ENCODE data around the gene SH3PXD2A.

The SH3PXD2A gene

GRCh38 chr10:103709341-103709920 lies 145.9 kb downstream of the SH3PXD2A start:
- H3K27ac ChIP-seq: no peak overlapping the region
- no peak for TF ChIP-seq CTCF (IDR thresholded peaks at IDR 0.05)
- H3K4me3 ChIP-seq: no peak overlapping the region
- DNase-seq (ENCODE audit: low spot score): no peak

GRCh38 chr10:103708627-103709288 lies 146.6 kb downstream of the SH3PXD2A start:
- no peak for TF ChIP-seq CTCF (IDR thresholded peaks at IDR 0.05)
- Histone ChIP-seq H3K4me3 (no peak overlapping the region), H3K27ac (no peak overlapping the region)
- no peak for DNase-seq (ENCODE audit: low spot score)

- DNase-seq (ENCODE audit: low spot score): no peak
- no peak overlapping the region for H3K4me3 ChIP-seq
- H3K27ac ChIP-seq: no peak overlapping the region
- TF ChIP-seq CTCF (IDR thresholded peaks at IDR 0.05): no peak
These were observed 147.3 kb downstream of the SH3PXD2A start for GRCh38 chr10:103707956-103708626.

GRCh38 chr10:103706762-103707161 lies 148.6 kb downstream of the SH3PXD2A start:
- no peak for DNase-seq (ENCODE audit: low spot score)
- H3K27ac ChIP-seq: no peak overlapping the region

GRCh38 chr10:103706047-103706446 lies 149.3 kb downstream of the SH3PXD2A start:
- no peak overlapping the region for H3K27ac ChIP-seq
- TF ChIP-seq CTCF (IDR thresholded peaks at IDR 0.05): no peak
- no peak for DNase-seq (ENCODE audit: low spot score)
- no peak overlapping the region for H3K4me3 ChIP-seq

More at GRCh38 chr10:103706762-103707161, 148.6 kb downstream of the SH3PXD2A start:
- TF ChIP-seq CTCF (IDR thresholded peaks at IDR 0.05): no peak
- no peak overlapping the region for H3K4me3 ChIP-seq

- DNase-seq (ENCODE audit: low spot score): no peak
- Histone ChIP-seq H3K4me3 (no peak overlapping the region), H3K27ac (no peak overlapping the region)
- TF ChIP-seq CTCF (IDR thresholded peaks at IDR 0.05): no peak
These were observed 151.1 kb downstream of the SH3PXD2A start for GRCh38 chr10:103703941-103704919.
